Right atrium auricular region (tissue), 2 donors: ENCODE measurements around the gene MYL7. TPM values are rescaled to one million over a fixed set of nuclear protein-coding genes. Genes with fewer than 3 reads are reported as not detected.

Source experiments
- DNase-seq: peaks from one replicate; pipeline ENCODE4 v3.0.0-alpha.2; 2019; ENCODE audit warnings: low spot score
- H3K27ac ChIP-seq, 2 donors: fragments of 200-600 bp; sonication (generic); 1 replicate in 1 of 2; 2 replicates in 1 of 2; pipeline ENCODE4 v1.5.1; 2016 to 2019
- H3K27me3 ChIP-seq, 2 donors: fragments of 200-600 bp; sonication (generic); one replicate each; pipeline versions ENCODE4 v1.5.1 to v1.6.0; 2017 to 2019
- H3K36me3 ChIP-seq: fragments of 200-600 bp; sonication (generic); one replicate; pipeline ENCODE4 v1.5.1; 2016
- H3K4me1 ChIP-seq, 2 donors: fragments of 200-600 bp; sonication (generic); one replicate each; pipeline versions ENCODE4 v1.5.1 to v1.6.0; 2017 to 2019
- H3K4me3 ChIP-seq, 2 donors: fragments of 200-600 bp; sonication (generic); 1 replicate in 1 of 2; 2 replicates in 1 of 2; pipeline ENCODE4 v1.5.1; 2017 to 2019; ENCODE audit warnings: mild to moderate bottlenecking in 1 of 2, moderate library complexity in 1 of 2
- H3K9me3 ChIP-seq, 2 donors: fragments of 200-600 bp; sonication (generic); one replicate each; pipeline ENCODE4 v1.5.1; 2019
- CTCF ChIP-seq, 2 donors: fragments of 200-600 bp; sonication (generic); IDR thresholded peaks; one replicate each; pipeline ENCODE4 v1.5.1; 2019; ENCODE audit warnings: antibody characterized with exemption in 2 of 2
- total RNA-seq, 2 donors: library from RNA; depleted of rRNA; stranded (reverse); fragments of >200 nt; gene quantifications; one replicate each; pipeline ENCODE4 v1.1.0, GENCODE V29; 2016

The MYL7 gene
- total RNA-seq, 2 donors from 2014 or later, result 17,339 to 49,235 TPM

GRCh38 chr7:44158096-44158872, 17.2 kb upstream of the MYL7 start:
- no peak overlapping the region for H3K27ac ChIP-seq
- H3K9me3 ChIP-seq, result no peaks in the 10 kb centered on the region
- TF ChIP-seq CTCF (IDR thresholded peaks at IDR 0.05), result no peak
- no peaks in the 10 kb centered on the region for H3K36me3 ChIP-seq
- H3K4me3 ChIP-seq, result no peak overlapping the region
- no peak for DNase-seq
- no peaks in the 10 kb centered on the region for H3K27me3 ChIP-seq
- peaks cover 0 to 12% of the 10 kb centered on the region in 2 donors for H3K4me1 ChIP-seq

GRCh38 chr7:44157116-44158080, 16.3 kb upstream of the MYL7 start:
- Histone ChIP-seq H3K27ac (no peak overlapping the region), H3K9me3 (no peaks in the 10 kb centered on the region), H3K36me3 (no peaks in the 10 kb centered on the region), H3K4me1 (peaks cover 0 to 12% of the 10 kb centered on the region in 2 donors), H3K4me3 (no peak overlapping the region), H3K27me3 (no peaks in the 10 kb centered on the region)
- no peak for DNase-seq
- no peak for TF ChIP-seq CTCF (IDR thresholded peaks at IDR 0.05)

GRCh38 chr7:44156453-44157010, 15.4 kb upstream of the MYL7 start:
- Histone ChIP-seq H3K36me3 (no peaks in the 10 kb centered on the region), H3K27me3 (no peaks in the 10 kb centered on the region), H3K9me3 (no peaks in the 10 kb centered on the region), H3K4me3 (no peak overlapping the region), H3K4me1 (peaks cover 0 to 12% of the 10 kb centered on the region in 2 donors), H3K27ac (no peak overlapping the region)
- TF ChIP-seq CTCF (IDR thresholded peaks at IDR 0.05), result no peak
- DNase-seq, result no peak

- peaks cover 0 to 12% of the 10 kb centered on the region in 2 donors for H3K4me1 ChIP-seq
- H3K9me3 ChIP-seq, result no peaks in the 10 kb centered on the region
- H3K4me3 ChIP-seq, result no peak overlapping the region
- no peak for DNase-seq
- H3K27me3 ChIP-seq, result no peaks in the 10 kb centered on the region
- no peak for TF ChIP-seq CTCF (IDR thresholded peaks at IDR 0.05)
- no peaks in the 10 kb centered on the region for H3K36me3 ChIP-seq
- no peak overlapping the region for H3K27ac ChIP-seq
These were observed 14.4 kb upstream of the MYL7 start for GRCh38 chr7:44155191-44156185.

GRCh38 chr7:44154703-44155102, 13.6 kb upstream of the MYL7 start:
- Histone ChIP-seq H3K4me3 (no peak overlapping the region), H3K27ac (no peak overlapping the region), H3K27me3 (no peaks in the 10 kb centered on the region), H3K9me3 (no peaks in the 10 kb centered on the region), H3K4me1 (peaks cover 0 to 6% of the 10 kb centered on the region in 2 donors), H3K36me3 (no peaks in the 10 kb centered on the region)
- TF ChIP-seq CTCF (IDR thresholded peaks at IDR 0.05), result no peak
- DNase-seq, result no peak
